H1 (cell line): ENCODE data around the gene UBN2. TPM values are rescaled to one million over a fixed set of nuclear protein-coding genes. Genes with fewer than 3 reads are reported as not detected.

ENCODE experiments used
- CTBP2 ChIP-seq: IDR thresholded peaks from 2 replicates; pipeline ENCODE4 v1.7.0; 2011; ENCODE audit warnings: borderline replicate concordance, mild to moderate bottlenecking, moderate library complexity, mixed read lengths, low read length; ENCODE audit not compliant: insufficient read depth, insufficient read length
- HDAC2 ChIP-seq, 2 experiments: fragments of 300-600 bp in 1 of 2; sonication (generic) in 1 of 2; IDR thresholded peaks; 2 replicates each; pipeline ENCODE4 v1.6.1; 2011 to 2012; ENCODE audit warnings: low read depth in 2 of 2, low read length in 2 of 2, mild to moderate bottlenecking in 2 of 2, moderate library complexity in 2 of 2, borderline replicate concordance in 1 of 2, inconsistent platforms in 1 of 2
- NANOG ChIP-seq: IDR thresholded peaks from 2 replicates; pipeline ENCODE4 v1.6.1; 2011; ENCODE audit warnings: low read length, low read depth, mild to moderate bottlenecking, inconsistent platforms; ENCODE audit not compliant: insufficient read depth, poor library complexity, severe bottlenecking
- NRF1 ChIP-seq: IDR thresholded peaks from 2 replicates; pipeline ENCODE4 v1.6.1; 2011; ENCODE audit warnings: mild to moderate bottlenecking, low read depth, low read length, improper control_type of control experiment
- TAF7 ChIP-seq: optimal IDR thresholded peaks from 2 replicates; pipeline ENCODE3; 2011; ENCODE audit warnings: low read depth, mild to moderate bottlenecking, inconsistent platforms, low read length, moderate library complexity, borderline replicate concordance
- TCF12 ChIP-seq: IDR thresholded peaks from 2 replicates; pipeline ENCODE4 v1.6.1; 2011; ENCODE audit warnings: low read depth, mild to moderate bottlenecking, low read length
- polyA plus RNA-seq, 7 experiments: library from polyadenylated mRNA; depleted of rRNA in 3 of 7; stranded (reverse) in 5 of 7; unstranded in 2 of 7; fragments of >200 nt in 5 of 7; fragments of 200-250 nt in 2 of 7; gene quantifications; 1 replicate in 5 of 7; 2 replicates in 1 of 7; 4 replicates in 1 of 7; pipeline versions ENCODE4 v1.2.1 to v1.2.3, GENCODE V29; 2011 to 2013; ENCODE audit warnings: missing spikeins in 2 of 7, mixed read lengths in 2 of 7
- total RNA-seq: library from RNA; stranded (reverse); fragmentation: NEBNext Ultra II Directional; extraction: Animal tissue kit (Norgen Biotek cat#: 25700); gene quantifications from 2 replicates; pipeline ENCODE4 v1.2.1, GENCODE V29; 2021

UBN2 gene
- total and polyA plus RNA-seq, 2 of the 8 experiments (the other 6 are each of a cell fraction or from before 2014, with no cell fraction given) = 4.1 to 39.6 TPM

DNA sequence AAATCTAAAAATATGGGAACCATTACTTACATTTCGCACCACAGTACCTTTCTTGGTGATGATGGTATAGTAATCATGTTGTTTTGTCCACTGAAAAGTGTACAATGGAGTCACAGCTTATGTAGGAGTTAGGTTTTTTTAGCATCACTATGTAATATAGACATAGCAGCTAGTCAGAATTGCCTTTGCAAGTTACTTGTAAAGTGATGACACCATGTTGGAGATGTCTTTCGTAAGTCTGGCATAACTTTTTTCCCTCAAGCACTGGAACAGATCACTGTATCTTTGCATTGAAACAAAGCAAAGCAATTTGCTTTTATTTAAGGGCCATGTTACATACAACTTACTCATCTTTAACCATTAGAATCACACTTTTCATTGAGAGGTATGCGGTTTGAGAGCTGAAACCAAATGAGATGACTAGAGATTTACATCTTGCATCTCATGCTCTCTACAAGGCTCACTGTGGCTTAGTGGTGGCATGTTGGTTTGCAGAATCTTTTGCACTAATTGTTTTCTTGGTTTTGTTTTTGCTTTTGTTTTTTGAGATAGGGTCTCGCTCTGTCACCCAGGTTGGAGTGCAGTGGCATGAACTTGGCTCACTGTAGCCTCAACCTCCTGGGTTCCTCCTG, 18.3 kb downstream of the UBN2 start (continued):
- TF ChIP-seq HDAC2 (IDR thresholded peaks at IDR 0.05; ENCODE audit: borderline replicate concordance in 1 of 2, low read depth in 2 of 2, low read length in 2 of 2) (no peak), NANOG (no peak), TAF7 (no peak), TCF12 (no peak), NRF1 (no peak), CTBP2 (no peak)
